VCaP (cell line): Measurements from ENCODE around the gene WASF2.

Source experiments
- H3K27ac ChIP-seq: fragments of 450-650 bp; 2 replicates; pipeline ENCODE4 v1.5.1; 2017
- TF ChIP-seq, protein P1 (sequence below): fragments of 450-650 bp; conservative IDR thresholded peaks from 2 replicates; pipeline ENCODE4 v1.5.1; 2017; ENCODE audit warnings: mild to moderate bottlenecking, moderate library complexity

Gene WASF2

DNA sequence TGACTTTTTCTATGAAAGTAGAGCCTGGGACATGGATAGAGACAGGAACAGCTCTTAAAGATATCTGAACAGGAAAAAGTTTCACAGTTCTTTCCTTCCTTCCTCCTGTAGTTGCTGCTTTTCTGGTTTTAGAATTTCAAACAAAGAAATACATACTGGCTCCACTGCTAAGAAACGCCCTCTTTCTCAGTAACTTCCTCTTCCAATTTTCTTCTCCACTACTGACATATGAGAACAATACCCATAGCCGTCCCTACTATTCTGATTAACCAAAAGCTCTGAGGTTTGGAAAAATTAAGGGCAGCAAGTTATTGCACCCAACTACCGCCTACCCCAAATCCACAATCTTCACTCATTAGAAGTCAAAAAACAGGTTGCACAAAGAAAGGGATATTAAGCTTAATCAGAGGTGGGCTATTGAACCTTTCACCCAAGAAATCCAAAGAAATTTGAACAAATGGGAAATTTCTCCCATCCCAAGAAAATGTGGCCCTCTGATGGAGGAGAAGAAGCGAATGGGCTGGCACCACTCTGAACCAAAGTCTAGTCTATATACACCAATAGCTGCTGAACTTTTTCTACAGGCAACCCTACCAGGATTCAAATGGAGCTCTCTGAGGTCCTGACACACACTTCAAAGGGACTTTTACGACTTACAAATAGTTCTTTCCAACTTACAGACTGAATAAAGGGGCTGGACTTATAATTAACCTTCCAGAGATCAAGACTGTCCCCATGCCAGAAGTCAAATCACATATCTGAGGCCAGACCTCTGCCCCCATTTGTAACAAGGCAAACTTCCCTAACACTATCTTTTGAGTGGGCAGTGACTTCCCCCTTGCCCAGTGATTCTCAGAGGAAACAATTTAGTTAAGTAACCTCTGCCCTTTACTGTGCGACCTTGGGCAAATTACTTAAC lies 1.7 kb downstream of the WASF2 start:
- H3K27ac ChIP-seq, result peak overlapping the region; percentile 92
- TF ChIP-seq, protein P1, sequence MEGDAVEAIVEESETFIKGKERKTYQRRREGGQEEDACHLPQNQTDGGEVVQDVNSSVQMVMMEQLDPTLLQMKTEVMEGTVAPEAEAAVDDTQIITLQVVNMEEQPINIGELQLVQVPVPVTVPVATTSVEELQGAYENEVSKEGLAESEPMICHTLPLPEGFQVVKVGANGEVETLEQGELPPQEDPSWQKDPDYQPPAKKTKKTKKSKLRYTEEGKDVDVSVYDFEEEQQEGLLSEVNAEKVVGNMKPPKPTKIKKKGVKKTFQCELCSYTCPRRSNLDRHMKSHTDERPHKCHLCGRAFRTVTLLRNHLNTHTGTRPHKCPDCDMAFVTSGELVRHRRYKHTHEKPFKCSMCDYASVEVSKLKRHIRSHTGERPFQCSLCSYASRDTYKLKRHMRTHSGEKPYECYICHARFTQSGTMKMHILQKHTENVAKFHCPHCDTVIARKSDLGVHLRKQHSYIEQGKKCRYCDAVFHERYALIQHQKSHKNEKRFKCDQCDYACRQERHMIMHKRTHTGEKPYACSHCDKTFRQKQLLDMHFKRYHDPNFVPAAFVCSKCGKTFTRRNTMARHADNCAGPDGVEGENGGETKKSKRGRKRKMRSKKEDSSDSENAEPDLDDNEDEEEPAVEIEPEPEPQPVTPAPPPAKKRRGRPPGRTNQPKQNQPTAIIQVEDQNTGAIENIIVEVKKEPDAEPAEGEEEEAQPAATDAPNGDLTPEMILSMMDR, result no peak

- no peak overlapping the region for H3K27ac ChIP-seq
- TF ChIP-seq, protein P1, result no peak
Measured at GRCh38 chr1:27485363-27485762, 4.6 kb downstream of the WASF2 start.

DNA sequence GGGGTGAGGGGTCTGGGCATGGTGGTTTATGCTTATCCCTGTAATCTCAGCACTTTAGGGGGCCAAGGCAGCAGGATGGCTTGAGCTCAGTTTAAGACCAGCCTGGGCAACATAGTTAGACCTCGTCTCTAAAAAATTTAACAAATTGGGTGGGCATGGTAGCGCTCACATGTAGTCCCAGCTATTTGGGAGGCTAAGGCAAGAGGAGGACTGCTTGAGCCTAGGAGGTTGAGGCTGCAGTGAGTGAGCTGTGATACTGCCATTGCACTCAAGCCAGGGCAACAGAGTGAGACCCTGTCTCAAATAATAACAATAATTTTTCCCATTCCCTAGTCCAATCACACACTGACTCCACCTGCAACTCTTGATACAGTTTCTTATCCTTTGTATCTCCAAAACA lies 6.3 kb downstream of the WASF2 start:
- H3K27ac ChIP-seq, result no peak overlapping the region
- TF ChIP-seq, protein P1, result no peak

DNA sequence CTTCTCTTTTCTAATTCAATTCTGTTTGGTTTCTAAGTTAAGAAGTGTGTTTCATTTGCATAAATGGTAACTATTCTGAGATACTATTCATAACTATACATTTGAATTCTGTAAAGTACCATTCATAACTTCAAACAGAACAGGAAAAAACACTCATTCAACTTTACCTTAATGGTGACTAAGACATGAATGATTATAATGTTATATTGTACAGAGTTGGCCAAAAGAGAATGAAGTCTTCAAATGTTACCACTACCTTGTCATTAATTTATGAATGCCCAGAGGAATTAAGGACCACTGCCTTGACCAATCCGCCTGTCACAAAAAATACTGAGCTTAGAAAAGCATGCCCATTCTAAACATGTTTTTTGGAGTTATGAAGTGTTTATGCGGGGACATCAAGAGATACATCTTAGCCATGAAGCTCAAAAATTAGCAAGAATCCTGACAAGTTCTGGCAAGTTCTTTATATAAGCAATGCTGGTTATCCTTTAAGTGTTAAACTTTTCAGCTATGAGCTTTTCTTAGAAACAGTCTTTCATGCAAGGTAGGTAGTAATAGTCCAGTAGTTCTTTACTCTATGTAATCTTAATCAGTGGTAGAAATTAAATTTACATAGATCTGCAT lies 7.9 kb downstream of the WASF2 start:
- no peak overlapping the region for H3K27ac ChIP-seq
- TF ChIP-seq, protein P1, result no peak

GRCh38 chr1:27478098-27478497 lies 11.9 kb downstream of the WASF2 start:
- TF ChIP-seq, protein P1, result no peak
- no peak overlapping the region for H3K27ac ChIP-seq

- TF ChIP-seq, protein P1, result no peak
- H3K27ac ChIP-seq, result no peak overlapping the region
Measured at GRCh38 chr1:27476237-27476636, 13.7 kb downstream of the WASF2 start.

GRCh38 chr1:27475720-27476119 lies 14.2 kb downstream of the WASF2 start:
- H3K27ac ChIP-seq, result no peak overlapping the region
- TF ChIP-seq, protein P1, result no peak
